LNCAP (cell line): ENCODE results near the gene ICA1.

Source experiments
- TF ChIP-seq, protein P1 (sequence below): fragments of 450-650 bp; IDR thresholded peaks from 2 replicates; pipeline ENCODE4 v1.5.1; 2017; ENCODE audit warnings: mild to moderate bottlenecking

The ICA1 gene

DNA sequence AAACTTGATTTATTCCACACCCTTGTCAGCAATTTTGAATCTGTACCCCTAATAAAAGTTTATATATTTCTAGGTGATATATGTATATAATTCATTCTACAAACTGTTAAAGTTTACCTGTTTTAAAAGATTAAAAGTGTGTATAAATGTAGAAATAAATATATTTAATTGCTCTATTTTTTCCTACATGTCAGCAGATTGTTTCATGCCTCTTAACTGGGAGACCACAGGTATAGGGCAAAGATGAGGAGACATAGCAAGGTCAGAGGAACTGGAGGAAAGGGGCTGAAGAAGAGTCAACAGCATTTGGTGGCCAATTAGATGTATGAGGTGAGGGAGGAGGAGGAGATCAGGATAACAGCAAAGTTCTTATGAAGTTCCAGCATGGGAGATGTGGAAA lies 183.5 kb downstream of the ICA1 start:
- TF ChIP-seq, protein P1, sequence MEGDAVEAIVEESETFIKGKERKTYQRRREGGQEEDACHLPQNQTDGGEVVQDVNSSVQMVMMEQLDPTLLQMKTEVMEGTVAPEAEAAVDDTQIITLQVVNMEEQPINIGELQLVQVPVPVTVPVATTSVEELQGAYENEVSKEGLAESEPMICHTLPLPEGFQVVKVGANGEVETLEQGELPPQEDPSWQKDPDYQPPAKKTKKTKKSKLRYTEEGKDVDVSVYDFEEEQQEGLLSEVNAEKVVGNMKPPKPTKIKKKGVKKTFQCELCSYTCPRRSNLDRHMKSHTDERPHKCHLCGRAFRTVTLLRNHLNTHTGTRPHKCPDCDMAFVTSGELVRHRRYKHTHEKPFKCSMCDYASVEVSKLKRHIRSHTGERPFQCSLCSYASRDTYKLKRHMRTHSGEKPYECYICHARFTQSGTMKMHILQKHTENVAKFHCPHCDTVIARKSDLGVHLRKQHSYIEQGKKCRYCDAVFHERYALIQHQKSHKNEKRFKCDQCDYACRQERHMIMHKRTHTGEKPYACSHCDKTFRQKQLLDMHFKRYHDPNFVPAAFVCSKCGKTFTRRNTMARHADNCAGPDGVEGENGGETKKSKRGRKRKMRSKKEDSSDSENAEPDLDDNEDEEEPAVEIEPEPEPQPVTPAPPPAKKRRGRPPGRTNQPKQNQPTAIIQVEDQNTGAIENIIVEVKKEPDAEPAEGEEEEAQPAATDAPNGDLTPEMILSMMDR: no peak

DNA sequence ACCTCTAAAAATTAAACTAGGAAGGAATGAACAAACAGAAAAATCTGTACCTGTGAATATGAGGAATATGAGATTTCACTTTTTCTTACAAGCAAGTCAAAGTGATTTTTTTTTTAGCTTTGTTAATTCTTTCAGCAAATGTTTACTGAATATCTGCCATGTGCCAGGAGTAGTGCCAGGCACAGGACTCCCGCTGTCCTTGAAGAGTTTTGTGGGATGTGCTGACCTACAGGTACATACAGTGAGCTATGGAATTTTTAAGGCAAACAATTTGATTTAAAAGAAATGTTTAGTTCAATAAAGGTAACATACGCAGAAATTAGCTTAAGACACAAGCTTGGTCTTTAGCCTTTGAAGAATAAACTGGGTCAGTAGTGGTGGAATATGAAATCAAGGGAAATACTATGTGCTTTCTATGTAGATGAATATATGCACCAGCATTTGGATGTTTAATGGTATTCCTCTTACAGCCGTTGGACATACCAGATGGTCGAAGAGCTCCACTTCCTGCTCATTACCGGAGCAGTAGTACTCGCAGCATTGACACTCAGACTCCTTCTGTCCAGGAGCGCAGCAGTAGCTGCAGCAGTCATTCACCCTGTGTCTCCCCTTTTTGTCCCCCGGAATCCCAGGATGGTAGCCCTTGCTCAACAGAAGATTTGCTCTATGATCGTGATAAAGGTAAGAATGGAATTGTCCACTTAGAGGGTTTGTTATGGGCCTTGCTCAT lies 191.4 kb downstream of the ICA1 start:
- TF ChIP-seq, protein P1: no peak

DNA sequence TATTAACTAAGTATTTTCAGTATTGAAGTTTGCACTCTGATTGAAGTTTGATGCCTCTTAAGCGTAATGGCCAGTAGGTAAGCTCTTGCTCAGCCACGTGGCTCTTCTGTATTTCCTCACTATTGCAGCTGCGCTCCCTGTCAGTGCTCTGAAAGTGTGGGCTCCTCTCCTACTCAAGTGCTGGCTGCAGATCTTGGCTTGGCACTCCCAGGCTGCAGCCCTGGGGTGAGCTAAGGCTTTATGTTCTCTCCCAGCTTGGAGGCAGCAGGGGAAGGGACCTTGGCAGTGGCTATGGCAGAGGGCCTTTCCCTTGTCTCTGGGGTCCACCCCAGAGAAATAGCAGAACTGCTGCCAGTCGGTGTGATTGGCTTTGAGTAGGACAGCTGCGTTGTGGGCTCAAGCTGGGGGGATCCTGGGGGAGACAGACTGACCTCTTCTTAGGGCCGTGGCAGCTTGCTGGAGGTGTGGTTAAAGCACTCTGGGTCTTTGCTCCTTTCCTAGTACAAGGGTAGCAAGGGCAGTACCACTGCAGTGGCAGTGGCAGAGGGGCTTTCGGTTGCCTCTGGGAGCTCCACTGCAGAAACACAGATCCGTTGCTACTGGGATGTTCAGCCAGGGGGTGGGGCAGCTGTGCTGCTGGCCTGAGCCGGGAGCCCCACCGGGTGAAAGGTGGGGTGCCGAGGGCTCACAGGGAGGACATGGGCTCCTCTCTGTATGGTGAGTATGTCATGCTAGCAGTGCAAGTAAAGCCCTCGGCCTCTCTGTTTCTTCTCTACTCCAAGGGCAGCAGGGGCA lies 192.9 kb downstream of the ICA1 start:
- TF ChIP-seq, protein P1: no peak

DNA sequence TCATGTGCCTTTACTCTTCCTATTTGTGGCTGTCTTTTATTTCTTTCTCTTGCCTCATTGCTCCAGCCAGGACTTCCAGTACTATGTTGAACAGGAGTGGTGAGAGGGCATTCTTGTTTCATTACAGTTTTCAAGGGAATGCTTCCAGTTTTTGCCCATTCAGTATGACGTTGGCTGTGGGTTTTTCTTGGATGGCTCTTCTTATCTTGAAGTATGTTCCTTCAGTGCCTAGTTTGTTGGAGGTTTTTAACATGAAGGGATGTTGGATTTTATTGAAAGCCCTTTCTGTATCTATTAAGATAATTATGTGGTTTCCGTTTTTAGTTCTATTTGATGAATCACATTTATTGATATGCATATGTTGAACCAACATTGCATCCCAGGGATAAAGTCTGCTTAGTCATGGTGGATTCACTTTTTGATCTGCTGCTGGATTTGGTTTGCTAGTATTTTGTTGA lies 196.6 kb downstream of the ICA1 start:
- TF ChIP-seq, protein P1: no peak

DNA sequence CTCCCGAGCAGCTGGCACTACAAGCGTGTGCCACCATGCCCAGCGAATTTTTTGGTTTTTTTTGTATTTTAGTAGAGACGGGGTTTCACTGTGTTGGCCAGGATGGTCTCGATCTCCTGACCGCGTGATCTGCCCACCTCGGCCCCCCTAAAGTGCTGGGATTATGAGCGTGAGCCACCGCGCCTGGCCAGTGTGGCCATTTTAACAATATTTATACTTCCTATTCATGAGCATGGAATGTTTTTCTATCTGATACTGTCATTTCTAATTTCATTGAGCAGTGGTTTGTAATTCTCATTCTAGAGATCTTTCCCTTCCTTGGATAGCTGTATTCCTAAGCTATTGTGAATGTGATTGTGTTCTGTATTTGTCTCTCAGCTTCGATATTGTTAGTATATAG lies 197.1 kb downstream of the ICA1 start:
- TF ChIP-seq, protein P1: no peak

DNA sequence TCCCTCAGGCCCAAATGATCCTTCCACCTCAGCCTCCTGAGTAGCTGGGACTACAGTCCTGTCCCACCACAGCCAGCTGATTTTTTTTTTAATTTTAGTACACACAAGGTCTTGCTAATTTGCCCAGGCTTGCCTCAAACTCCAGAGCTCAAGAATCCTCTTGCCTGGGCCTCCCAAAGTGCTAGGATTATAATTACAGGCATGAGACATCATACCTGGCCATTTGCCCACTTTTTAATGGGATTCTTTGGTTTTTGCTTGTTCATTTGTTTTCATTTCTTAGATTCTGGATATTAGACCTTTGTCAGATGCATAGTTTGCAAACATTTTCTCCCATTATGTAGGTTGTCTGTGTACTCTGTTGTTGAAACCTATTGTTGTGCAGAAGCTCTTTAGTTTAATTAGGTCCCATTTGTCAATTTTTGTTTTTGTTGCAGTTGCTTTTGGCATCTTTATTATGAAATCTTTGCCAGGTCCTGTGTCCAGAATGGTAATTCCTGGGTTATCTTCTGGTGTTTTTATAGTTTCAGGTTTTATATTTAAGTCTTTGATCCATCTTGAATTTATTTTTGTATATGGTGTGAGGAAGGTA lies 198.2 kb downstream of the ICA1 start:
- TF ChIP-seq, protein P1: no peak
